HepG2 (cell line): Measurements from ENCODE around the gene UBE3B. TPM values are rescaled to one million over a fixed set of nuclear protein-coding genes. Genes with fewer than 3 reads are reported as not detected.

Experiments used
- ATAC-seq: fragments of 200-7000 bp; cut with Tn5 transposase; 3 replicates; pipeline ENCODE4 v1.9.1; 2020; ENCODE audit warnings: mild to moderate bottlenecking, moderate library complexity
- BruUV-seq: library from RNA; stranded (reverse); fragments of 400-500 nt; replicated peaks from 2 replicates; lab custom pipeline; 2021; lab: Mats Ljungman, UMichigan
- CTCF ChIA-PET: fragments of 300-600 bp; formaldehyde crosslinking; extraction: SDS; loops from one replicate; lab custom pipeline; 2021; ENCODE audit warnings: low total read pairs, inconsistent platforms, low intra/inter-chr PET ratio; lab: Yijun Ruan, JAX
- POLR2A ChIA-PET: fragments of 350-600 bp; sonication (Branson Sonifier 250); formaldehyde crosslinking; loops from one replicate; lab custom pipeline; 2020; ENCODE audit warnings: antibody characterized with exemption, inconsistent platforms; lab: Yijun Ruan, JAX
- DNase-seq: peaks from one replicate; pipeline ENCODE4 v3.0.0-alpha.2; 2015; ENCODE audit warnings: low spot score
- FAIRE-seq: peaks from 3 replicates; lab custom pipeline; 2011; peaks lifted over from hg19 to GRCh38; lab: Jason Lieb, UNC
- H2AFZ ChIP-seq: one replicate; pipeline ENCODE4 v1.6.1; 2011; ENCODE audit warnings: low read length, inconsistent platforms
- H3K27ac ChIP-seq: fragments of 300-600 bp; 3 replicates; pipeline ENCODE4 v1.8.0; 2011; ENCODE audit warnings: mixed run types, mild to moderate bottlenecking, mixed read lengths, low read length, inconsistent platforms; ENCODE audit not compliant: insufficient read depth; ENCODE audit errors: extremely low read length
- H3K27me3 ChIP-seq, 2 experiments: fragments of 200-600 bp in 1 of 2; 2 replicates in 1 of 2; 3 replicates in 1 of 2; pipeline versions ENCODE4 v1.6.0 to v1.8.0; 2011; ENCODE audit warnings: low read length in 2 of 2, mild to moderate bottlenecking in 2 of 2, moderate library complexity in 2 of 2, inconsistent platforms in 1 of 2; ENCODE audit not compliant: insufficient read depth in 2 of 2, control insufficient read depth in 1 of 2
- H3K36me3 ChIP-seq, 2 experiments: fragments of 200-600 bp in 1 of 2; replicated peaks in 1 of 2; 2 replicates in 1 of 2; 3 replicates in 1 of 2; pipeline versions ENCODE4 v1.5.1 to v1.8.0; 2011; ENCODE audit warnings: low read length in 2 of 2, inconsistent platforms in 1 of 2; ENCODE audit not compliant: insufficient read depth in 2 of 2, control insufficient read depth in 1 of 2
- H3K4me1 ChIP-seq: 2 replicates; pipeline ENCODE4 v1.5.1; 2012; ENCODE audit warnings: low read length, inconsistent platforms; ENCODE audit not compliant: insufficient read depth
- H3K4me2 ChIP-seq: 2 replicates; pipeline ENCODE4 v1.6.0; 2011; ENCODE audit warnings: low read depth, low read length, inconsistent platforms
- H3K4me3 ChIP-seq, 3 experiments: fragments of 200-600 bp in 1 of 3; sonication (generic), shearing (Covaris generic) in 1 of 3; replicated peaks in 1 of 3; 2 replicates each; pipeline ENCODE4 v1.5.1; 2011 to 2016; ENCODE audit warnings: low read length in 3 of 3, inconsistent platforms in 2 of 3, low read depth in 2 of 3, mild to moderate bottlenecking in 2 of 3, control low read depth in 1 of 3, mixed read lengths in 1 of 3; ENCODE audit not compliant: insufficient read depth in 1 of 3
- H3K79me2 ChIP-seq: one replicate; pipeline ENCODE4 v1.6.1; 2011; ENCODE audit warnings: low read length, inconsistent platforms; ENCODE audit not compliant: insufficient read depth
- H3K9ac ChIP-seq: 2 replicates; pipeline ENCODE4 v1.6.0; 2011; ENCODE audit warnings: mild to moderate bottlenecking, low read depth, low read length, inconsistent platforms; ENCODE audit not compliant: insufficient read depth
- H3K9me3 ChIP-seq: 2 replicates; pipeline ENCODE4 v1.5.1; 2012; ENCODE audit warnings: mild to moderate bottlenecking, low read length
- H4K20me1 ChIP-seq: 2 replicates; pipeline ENCODE4 v1.6.0; 2011; ENCODE audit warnings: inconsistent platforms, mild to moderate bottlenecking, low read length, moderate library complexity; ENCODE audit not compliant: insufficient read depth
- CREM ChIP-seq, 2 experiments: sonication (generic) in 1 of 2; formaldehyde crosslinking in 1 of 2; IDR thresholded peaks; 2 replicates each; pipeline versions ENCODE4 v1.4.0 to v1.6.1; 2016 to 2020; ENCODE audit warnings: antibody characterized with exemption in 1 of 2, mild to moderate bottlenecking in 1 of 2, missing genetic modification reagents in 1 of 2
- GATAD2A ChIP-seq: IDR thresholded peaks from 2 replicates; pipeline ENCODE4 v1.6.1; 2016
- HOXA3 ChIP-seq: sonication (generic); formaldehyde crosslinking; IDR thresholded peaks from 2 replicates; pipeline ENCODE4 v1.5.0; 2020; ENCODE audit warnings: missing genetic modification reagents
- RAD21 ChIP-seq: fragments of 450-650 bp; formaldehyde crosslinking; IDR thresholded peaks from 2 replicates; pipeline ENCODE4 v1.5.0; 2020; ENCODE audit warnings: mild to moderate bottlenecking
- SMC3 ChIP-seq: IDR thresholded peaks from 2 replicates; pipeline ENCODE4 v1.6.1; 2011; ENCODE audit warnings: low read length, improper control_type of control experiment
- STAG1 ChIP-seq: sonication (generic); formaldehyde crosslinking; IDR thresholded peaks from 2 replicates; pipeline ENCODE4 v1.4.0; 2020; ENCODE audit warnings: missing genetic modification reagents
- XRCC5 ChIP-seq: fragments of 200-400 bp; formaldehyde crosslinking; optimal IDR thresholded peaks from 2 replicates; pipeline ENCODE3; 2017; ENCODE audit warnings: mild to moderate bottlenecking, low read length
- ZNF264 ChIP-seq: sonication (generic); formaldehyde crosslinking; IDR thresholded peaks from 2 replicates; pipeline ENCODE4 v1.4.0; 2020; ENCODE audit warnings: missing genetic modification reagents
- WGBS: methylation state at CpG from one replicate; pipeline ENCODE4 v1.1.6; 2017; ENCODE audit warnings: low lambda C conversion rate; 5-methylcytosine and 5-hydroxymethylcytosine counted together
- in situ Hi-C: cut with HindIII; loops from 2 replicates; pipeline ENCODE4 v1.10.0; 2017; ENCODE audit warnings: low pct_unique_long_range_greater_than_20kb; ENCODE audit not compliant: extremely low pct_ligation_motif_present
- intact Hi-C: fragments of 100-400 bp; cut with micrococcal nuclease; formaldehyde crosslinking; loops from one replicate; pipeline ENCODE4 v1.10.0; 2022; ENCODE audit not compliant: unreplicated experiment
- polyA plus RNA-seq, 8 experiments: library from polyadenylated mRNA; depleted of rRNA in 3 of 8; stranded (reverse) in 7 of 8; unstranded in 1 of 8; fragments of >200 nt; fragmentation: Illumina TruSeq in 4 of 8; extraction: Trizol in 4 of 8; gene quantifications; 2 replicates each; pipeline versions ENCODE4 v1.2.1 to v1.2.3, GENCODE V29; 2011 to 2016; ENCODE audit warnings: low read depth in 4 of 8, missing spikeins in 1 of 8, mixed read lengths in 1 of 8; ENCODE audit not compliant: insufficient read depth in 1 of 8
- total RNA-seq, 5 experiments: library from RNA; depleted of rRNA; stranded (reverse); fragments of >200 nt; fragmentation: Illumina TruSeq; extraction: Trizol; gene quantifications; 2 replicates each; pipeline ENCODE4 v1.2.3, GENCODE V29; 2016; ENCODE audit warnings: low read depth in 1 of 5
- TF ChIP-seq, protein P1 (sequence below): sonication (generic); formaldehyde crosslinking; IDR thresholded peaks from 2 replicates; pipeline ENCODE4 v1.4.0; 2020; ENCODE audit warnings: missing genetic modification reagents
- TF ChIP-seq, protein P2 (sequence below): sonication (generic); formaldehyde crosslinking; conservative IDR thresholded peaks from 2 replicates; pipeline ENCODE4 v1.4.0; 2020; ENCODE audit warnings: missing genetic modification reagents
- TF ChIP-seq, protein P3 (sequence below): sonication (generic); formaldehyde crosslinking; IDR thresholded peaks from 2 replicates; pipeline ENCODE4 v1.5.0; 2020; ENCODE audit warnings: mild to moderate bottlenecking, missing genetic modification reagents, moderate library complexity
- TF ChIP-seq, protein P4 (sequence below): sonication (generic); formaldehyde crosslinking; conservative IDR thresholded peaks from 2 replicates; pipeline ENCODE4 v1.4.0; 2020; ENCODE audit warnings: mild to moderate bottlenecking, missing genetic modification reagents, moderate library complexity

Gene UBE3B
- total and polyA plus RNA-seq, 2 of the 13 experiments (the other 11 are each of a cell fraction or from before 2014, with no cell fraction given), result 22.7 to 25.3 TPM

DNA sequence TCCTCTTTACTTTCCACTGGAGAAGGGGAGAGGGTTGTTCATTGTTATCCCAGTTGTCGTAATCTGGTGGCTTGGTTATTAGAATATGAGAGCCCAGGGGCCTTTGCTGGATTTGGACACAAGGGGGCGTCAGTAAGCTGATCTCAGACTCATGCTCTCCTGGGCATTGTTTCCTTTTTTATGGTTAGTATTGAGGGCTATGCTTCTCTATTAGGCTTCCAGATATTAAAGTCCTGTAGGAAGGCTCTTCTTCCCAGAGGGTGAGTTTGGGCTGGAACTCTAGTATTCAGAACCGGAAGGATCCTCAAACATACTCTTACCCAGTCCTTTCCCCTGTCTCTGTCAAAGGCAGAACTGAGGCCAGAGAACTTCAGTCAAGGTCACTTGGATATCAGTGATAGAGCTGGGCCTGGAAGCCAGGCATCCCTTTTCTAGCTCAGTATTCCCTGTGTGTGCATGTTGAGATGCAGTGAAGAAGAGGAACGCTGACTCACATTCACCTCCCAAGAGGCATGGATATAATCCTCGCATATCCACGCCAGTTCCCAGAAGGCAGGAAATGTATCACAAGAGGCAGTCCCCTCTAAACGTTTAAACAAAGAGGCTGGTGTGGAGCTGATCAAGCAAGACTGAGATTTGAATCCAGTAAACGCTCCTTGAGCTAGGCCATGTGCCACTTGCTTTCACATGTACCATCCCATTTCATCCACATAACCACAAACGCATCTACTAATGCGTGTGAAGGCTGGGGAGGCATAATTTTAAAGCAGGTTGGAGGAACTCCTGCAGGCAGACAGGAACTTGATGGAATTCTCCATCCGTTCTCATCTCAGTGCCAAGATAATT is 41.6 kb downstream of the UBE3B start:
- WGBS, result 74% methylated on average over 11 of the region's 11 CpGs
- intact Hi-C loops, result loop anchor here (1.0 to 5.0 kb wide), 4 partner anchors 78 to 278 kb away; no protein-coding TSS in a partner anchor
- TF ChIP-seq, protein P1, sequence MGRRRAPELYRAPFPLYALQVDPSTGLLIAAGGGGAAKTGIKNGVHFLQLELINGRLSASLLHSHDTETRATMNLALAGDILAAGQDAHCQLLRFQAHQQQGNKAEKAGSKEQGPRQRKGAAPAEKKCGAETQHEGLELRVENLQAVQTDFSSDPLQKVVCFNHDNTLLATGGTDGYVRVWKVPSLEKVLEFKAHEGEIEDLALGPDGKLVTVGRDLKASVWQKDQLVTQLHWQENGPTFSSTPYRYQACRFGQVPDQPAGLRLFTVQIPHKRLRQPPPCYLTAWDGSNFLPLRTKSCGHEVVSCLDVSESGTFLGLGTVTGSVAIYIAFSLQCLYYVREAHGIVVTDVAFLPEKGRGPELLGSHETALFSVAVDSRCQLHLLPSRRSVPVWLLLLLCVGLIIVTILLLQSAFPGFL (CRISPR knock-in tag), result 0 out of 2 replicates have a peak, but pooled peaks have one; percentile 53
- peak; percentile 32 for TF ChIP-seq XRCC5
- TF ChIP-seq ZNF264 (CRISPR knock-in tag), result 0 out of 2 replicates have a peak, but pooled peaks have one; percentile 30
- peak; percentile 87 for TF ChIP-seq STAG1
- TF ChIP-seq GATAD2A (CRISPR knock-in tag), result 0 out of 2 replicates have a peak, but pooled peaks have one; percentile 14
- TF ChIP-seq, protein P2, sequence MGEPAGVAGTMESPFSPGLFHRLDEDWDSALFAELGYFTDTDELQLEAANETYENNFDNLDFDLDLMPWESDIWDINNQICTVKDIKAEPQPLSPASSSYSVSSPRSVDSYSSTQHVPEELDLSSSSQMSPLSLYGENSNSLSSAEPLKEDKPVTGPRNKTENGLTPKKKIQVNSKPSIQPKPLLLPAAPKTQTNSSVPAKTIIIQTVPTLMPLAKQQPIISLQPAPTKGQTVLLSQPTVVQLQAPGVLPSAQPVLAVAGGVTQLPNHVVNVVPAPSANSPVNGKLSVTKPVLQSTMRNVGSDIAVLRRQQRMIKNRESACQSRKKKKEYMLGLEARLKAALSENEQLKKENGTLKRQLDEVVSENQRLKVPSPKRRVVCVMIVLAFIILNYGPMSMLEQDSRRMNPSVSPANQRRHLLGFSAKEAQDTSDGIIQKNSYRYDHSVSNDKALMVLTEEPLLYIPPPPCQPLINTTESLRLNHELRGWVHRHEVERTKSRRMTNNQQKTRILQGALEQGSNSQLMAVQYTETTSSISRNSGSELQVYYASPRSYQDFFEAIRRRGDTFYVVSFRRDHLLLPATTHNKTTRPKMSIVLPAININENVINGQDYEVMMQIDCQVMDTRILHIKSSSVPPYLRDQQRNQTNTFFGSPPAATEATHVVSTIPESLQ (CRISPR knock-in tag), result no peak
- TF ChIP-seq RAD21 (CRISPR knock-in tag), result peak; percentile 58
- TF ChIP-seq, protein P3, sequence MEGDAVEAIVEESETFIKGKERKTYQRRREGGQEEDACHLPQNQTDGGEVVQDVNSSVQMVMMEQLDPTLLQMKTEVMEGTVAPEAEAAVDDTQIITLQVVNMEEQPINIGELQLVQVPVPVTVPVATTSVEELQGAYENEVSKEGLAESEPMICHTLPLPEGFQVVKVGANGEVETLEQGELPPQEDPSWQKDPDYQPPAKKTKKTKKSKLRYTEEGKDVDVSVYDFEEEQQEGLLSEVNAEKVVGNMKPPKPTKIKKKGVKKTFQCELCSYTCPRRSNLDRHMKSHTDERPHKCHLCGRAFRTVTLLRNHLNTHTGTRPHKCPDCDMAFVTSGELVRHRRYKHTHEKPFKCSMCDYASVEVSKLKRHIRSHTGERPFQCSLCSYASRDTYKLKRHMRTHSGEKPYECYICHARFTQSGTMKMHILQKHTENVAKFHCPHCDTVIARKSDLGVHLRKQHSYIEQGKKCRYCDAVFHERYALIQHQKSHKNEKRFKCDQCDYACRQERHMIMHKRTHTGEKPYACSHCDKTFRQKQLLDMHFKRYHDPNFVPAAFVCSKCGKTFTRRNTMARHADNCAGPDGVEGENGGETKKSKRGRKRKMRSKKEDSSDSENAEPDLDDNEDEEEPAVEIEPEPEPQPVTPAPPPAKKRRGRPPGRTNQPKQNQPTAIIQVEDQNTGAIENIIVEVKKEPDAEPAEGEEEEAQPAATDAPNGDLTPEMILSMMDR, result peak; percentile 86
- TF ChIP-seq, protein P4, sequence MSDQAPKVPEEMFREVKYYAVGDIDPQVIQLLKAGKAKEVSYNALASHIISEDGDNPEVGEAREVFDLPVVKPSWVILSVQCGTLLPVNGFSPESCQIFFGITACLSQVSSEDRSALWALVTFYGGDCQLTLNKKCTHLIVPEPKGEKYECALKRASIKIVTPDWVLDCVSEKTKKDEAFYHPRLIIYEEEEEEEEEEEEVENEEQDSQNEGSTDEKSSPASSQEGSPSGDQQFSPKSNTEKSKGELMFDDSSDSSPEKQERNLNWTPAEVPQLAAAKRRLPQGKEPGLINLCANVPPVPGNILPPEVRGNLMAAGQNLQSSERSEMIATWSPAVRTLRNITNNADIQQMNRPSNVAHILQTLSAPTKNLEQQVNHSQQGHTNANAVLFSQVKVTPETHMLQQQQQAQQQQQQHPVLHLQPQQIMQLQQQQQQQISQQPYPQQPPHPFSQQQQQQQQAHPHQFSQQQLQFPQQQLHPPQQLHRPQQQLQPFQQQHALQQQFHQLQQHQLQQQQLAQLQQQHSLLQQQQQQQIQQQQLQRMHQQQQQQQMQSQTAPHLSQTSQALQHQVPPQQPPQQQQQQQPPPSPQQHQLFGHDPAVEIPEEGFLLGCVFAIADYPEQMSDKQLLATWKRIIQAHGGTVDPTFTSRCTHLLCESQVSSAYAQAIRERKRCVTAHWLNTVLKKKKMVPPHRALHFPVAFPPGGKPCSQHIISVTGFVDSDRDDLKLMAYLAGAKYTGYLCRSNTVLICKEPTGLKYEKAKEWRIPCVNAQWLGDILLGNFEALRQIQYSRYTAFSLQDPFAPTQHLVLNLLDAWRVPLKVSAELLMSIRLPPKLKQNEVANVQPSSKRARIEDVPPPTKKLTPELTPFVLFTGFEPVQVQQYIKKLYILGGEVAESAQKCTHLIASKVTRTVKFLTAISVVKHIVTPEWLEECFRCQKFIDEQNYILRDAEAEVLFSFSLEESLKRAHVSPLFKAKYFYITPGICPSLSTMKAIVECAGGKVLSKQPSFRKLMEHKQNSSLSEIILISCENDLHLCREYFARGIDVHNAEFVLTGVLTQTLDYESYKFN (CRISPR knock-in tag), result 0 out of 2 replicates have a peak, but pooled peaks have one; percentile 15
- no peak for TF ChIP-seq CREM (IDR thresholded peaks at IDR 0.05)
- TF ChIP-seq CREM (CRISPR knock-in tag; IDR thresholded peaks at IDR 0.05), result no peak
- TF ChIP-seq SMC3, result peak; percentile 87
- no peak for TF ChIP-seq HOXA3 (CRISPR knock-in tag)
- TF ChIP-seq, all 625 proteins: peak for 9
- Histone ChIP-seq H3K36me3 (peaks cover 13 to 42% of the 10 kb centered on the region in 2 experiments), H4K20me1 (no peaks in the 10 kb centered on the region), H3K9ac (no peak overlapping the region), H3K27ac (no peak overlapping the region), H3K4me1 (peaks cover 6% of the 10 kb centered on the region), H3K9me3 (no peaks in the 10 kb centered on the region), H3K4me3 (no peak overlapping the region), H3K4me2 (no peak overlapping the region), H2AFZ (no peak overlapping the region), H3K79me2 (no peaks in the 10 kb centered on the region), H3K27me3 (no peaks in the 10 kb centered on the region)
- FAIRE-seq (peak; percentile 85), ATAC-seq (peak; percentile 85), DNase-seq (peak; percentile 43)
- ChIA-PET CTCF (interaction anchor here (1.0 to 2.2 kb wide), 3 partner anchors 255 to 279 kb away, joined by 4 to 29 read pairs (median 5); no protein-coding TSS in a partner anchor), POLR2A (no interaction called here)
- no TSS peak for BruUV-seq
- in situ Hi-C loops, result loop anchor here (5.0 kb wide), 1 partner anchor 258 kb away; no protein-coding TSS in a partner anchor
